HEK293T (cell line): Measurements from ENCODE around the gene TRIM7.

ENCODE experiments used
- CTCF ChIA-PET: fragments of 350-600 bp; formaldehyde crosslinking; extraction: SDS; loops from one replicate; lab custom pipeline; 2021; ENCODE audit warnings: antibody characterized with exemption, inconsistent platforms; lab: Yijun Ruan, JAX
- POLR2A ChIA-PET: fragments of 350-600 bp; formaldehyde crosslinking; extraction: SDS; loops from one replicate; lab custom pipeline; 2020; ENCODE audit warnings: antibody characterized with exemption, inconsistent platforms; lab: Yijun Ruan, JAX
- DNase-seq: peaks from one replicate; pipeline ENCODE4 v3.0.0; 2012; ENCODE audit warnings: mixed read lengths; ENCODE audit errors: extremely low spot score
- ARNT ChIP-seq: fragments of 450-650 bp; IDR thresholded peaks from 2 replicates; pipeline ENCODE4 v1.6.1; 2017; ENCODE audit warnings: mild to moderate bottlenecking
- BHLHE40 ChIP-seq: fragments of 450-650 bp; IDR thresholded peaks from 2 replicates; pipeline ENCODE4 v1.6.1; 2016; ENCODE audit warnings: mild to moderate bottlenecking, moderate library complexity, borderline replicate concordance
- CTBP1 ChIP-seq: fragments of 450-650 bp; IDR thresholded peaks from 2 replicates; pipeline ENCODE4 v1.6.1; 2016; ENCODE audit warnings: borderline replicate concordance
- ELF4 ChIP-seq: fragments of 450-650 bp; IDR thresholded peaks from 2 replicates; pipeline ENCODE4 v1.6.1; 2017; ENCODE audit warnings: antibody characterized with exemption
- FOXA1 ChIP-seq: fragments of 450-650 bp; IDR thresholded peaks from 2 replicates; pipeline ENCODE4 v1.6.1; 2016; ENCODE audit warnings: mild to moderate bottlenecking
- FOXK2 ChIP-seq: fragments of 450-650 bp; IDR thresholded peaks from 2 replicates; pipeline ENCODE4 v1.6.1; 2016; ENCODE audit warnings: mild to moderate bottlenecking
- FOXM1 ChIP-seq: fragments of 450-650 bp; IDR thresholded peaks from 2 replicates; pipeline ENCODE4 v1.6.1; 2017; ENCODE audit warnings: mild to moderate bottlenecking, borderline replicate concordance
- HDGF ChIP-seq: fragments of 450-650 bp; IDR thresholded peaks from 2 replicates; pipeline ENCODE4 v1.6.1; 2017; ENCODE audit warnings: antibody characterized with exemption, borderline replicate concordance
- L3MBTL2 ChIP-seq: fragments of 450-650 bp; conservative IDR thresholded peaks from 2 replicates; pipeline ENCODE4 v1.6.1; 2016; ENCODE audit warnings: mild to moderate bottlenecking
- LEF1 ChIP-seq: fragments of 450-650 bp; IDR thresholded peaks from 2 replicates; pipeline ENCODE4 v1.6.1; 2017; ENCODE audit warnings: mild to moderate bottlenecking, borderline replicate concordance
- NFRKB ChIP-seq: fragments of 450-650 bp; IDR thresholded peaks from 2 replicates; pipeline ENCODE4 v1.6.1; 2016; ENCODE audit warnings: mild to moderate bottlenecking, moderate library complexity
- PKNOX1 ChIP-seq: fragments of 450-650 bp; IDR thresholded peaks from 2 replicates; pipeline ENCODE4 v1.6.1; 2016
- SP1 ChIP-seq: fragments of 450-650 bp; IDR thresholded peaks from 2 replicates; pipeline ENCODE4 v1.6.1; 2017
- SUZ12 ChIP-seq: fragments of 450-650 bp; IDR thresholded peaks from 2 replicates; pipeline ENCODE4 v1.6.1; 2016; ENCODE audit warnings: mild to moderate bottlenecking
- TARDBP ChIP-seq: fragments of 450-650 bp; IDR thresholded peaks from 2 replicates; pipeline ENCODE4 v1.6.1; 2016
- ZNF384 ChIP-seq: fragments of 450-650 bp; IDR thresholded peaks from 2 replicates; pipeline ENCODE4 v1.6.1; 2016

Gene TRIM7

DNA sequence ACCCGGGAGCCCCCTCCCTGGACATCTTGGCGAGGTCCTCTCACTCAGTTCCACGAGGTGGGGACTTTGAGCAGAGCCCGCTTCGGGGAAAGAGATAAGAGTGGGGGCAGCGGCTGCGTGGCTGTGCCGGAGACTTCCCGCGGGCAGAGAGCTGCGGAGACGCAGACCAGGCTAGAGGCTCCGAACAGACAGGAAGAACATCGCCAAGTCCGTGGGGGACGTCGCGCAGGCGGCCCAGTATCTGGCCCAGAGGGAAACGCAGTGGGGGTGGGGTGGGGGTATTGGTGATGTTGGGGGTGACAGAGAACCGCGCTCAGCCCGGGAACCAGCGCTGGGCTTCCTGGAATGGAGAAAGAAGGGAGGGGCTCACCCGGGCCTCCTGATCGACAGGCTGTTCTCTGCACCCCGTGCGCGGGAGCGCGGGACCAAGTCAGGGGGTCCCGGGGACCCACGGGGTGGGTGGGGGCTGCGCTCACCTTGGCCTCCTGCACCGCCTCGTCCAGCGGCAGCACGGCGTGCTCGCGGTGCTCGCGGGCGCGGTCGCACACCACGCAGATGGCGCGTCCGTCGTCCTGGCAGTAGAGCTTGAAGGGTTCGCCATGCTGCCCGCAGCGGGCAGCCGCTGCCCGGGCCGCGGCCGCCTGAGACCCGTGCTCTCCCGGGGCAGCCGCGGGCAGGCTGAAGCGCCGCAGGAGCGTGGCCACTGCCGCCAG lies 727 bp downstream of the TRIM7 start:
- ChIA-PET CTCF (interaction anchor here (0.6 to 2.0 kb wide), 6 partner anchors 12 to 53 kb away, joined by 3 to 7 read pairs (median 4); no protein-coding TSS in a partner anchor), POLR2A (interaction anchor here (1.0 to 7.6 kb wide), 9 partner anchors 12 to 41 kb away, joined by 3 to 164 read pairs (median 6); partner anchors contain the start of genes RACK1 and TRIM41)
- TF ChIP-seq L3MBTL2 (peak; percentile 75), ELF4 (no peak)
- DNase-seq = no peak

DNA sequence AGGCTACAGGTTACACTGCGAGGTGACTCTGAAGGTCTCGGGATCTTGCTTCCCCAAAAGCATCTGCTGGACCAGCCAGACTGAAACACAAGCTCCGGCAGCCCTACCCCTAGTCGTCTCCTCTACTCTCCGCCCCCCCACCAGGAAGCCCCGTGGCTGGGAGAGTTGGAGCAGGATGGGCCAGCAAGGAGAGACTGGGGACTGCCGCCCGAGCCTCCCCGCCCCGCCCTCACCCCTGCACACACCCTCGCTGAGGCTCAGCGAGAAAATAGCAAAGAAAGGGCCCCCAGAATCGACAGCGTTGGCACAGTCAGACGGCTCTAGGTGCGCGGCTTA lies 1.3 kb downstream of the TRIM7 start:
- TF ChIP-seq SP1 (no peak), ARNT (no peak), BHLHE40 (no peak), L3MBTL2 (no peak), FOXM1 (no peak), PKNOX1 (no peak), LEF1 (no peak)
- DNase-seq = no peak
- CTCF ChIA-PET = interaction anchor here (0.8 to 2.0 kb wide), 3 partner anchors 13 to 36 kb away, joined by 3 to 7 read pairs (median 5); no protein-coding TSS in a partner anchor
- POLR2A ChIA-PET = interaction anchor here (1.0 to 7.6 kb wide), 4 partner anchors 13 to 35 kb away, joined by 3 to 164 read pairs (median 6); partner anchors contain the start of gene TRIM41

DNA sequence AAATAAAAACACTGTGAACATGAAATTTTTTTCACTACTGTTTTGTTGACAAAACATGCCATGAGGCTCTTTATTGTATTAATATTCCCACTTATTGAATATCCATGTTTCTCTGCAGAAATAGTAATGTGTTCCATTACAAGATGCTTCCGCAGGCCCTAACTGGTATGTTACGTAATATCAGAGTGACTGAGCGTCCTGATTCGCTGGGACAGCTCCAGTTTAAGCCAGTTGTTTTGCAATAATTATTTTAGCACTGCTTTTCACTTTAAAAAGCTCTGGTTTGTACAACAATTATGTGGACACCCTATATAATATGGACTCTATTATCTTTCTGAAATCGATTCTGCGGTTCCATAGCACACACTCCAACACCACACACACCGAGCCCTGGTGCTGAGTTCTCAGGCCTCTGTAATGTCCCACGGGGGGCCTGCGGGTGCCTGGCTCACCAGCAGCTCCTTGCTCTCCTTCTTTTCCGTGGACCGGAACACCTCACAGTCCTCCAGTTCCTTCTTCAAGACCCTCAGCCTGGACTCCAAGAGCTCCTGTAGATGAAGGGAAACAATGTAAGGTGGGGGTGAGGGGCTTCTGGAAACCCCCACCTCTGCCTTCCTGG lies 1.8 kb downstream of the TRIM7 start:
- CTCF ChIA-PET = interaction anchor here (0.7 to 2.0 kb wide), 4 partner anchors 13 to 35 kb away, joined by 3 to 7 read pairs (median 4); no protein-coding TSS in a partner anchor
- no peak for DNase-seq
- POLR2A ChIA-PET = interaction anchor here (1.0 to 7.6 kb wide), 3 partner anchors 13 to 35 kb away, joined by 3 to 164 read pairs (median 3); partner anchors contain the start of gene TRIM41
- TF ChIP-seq SUZ12 (no peak), SP1 (no peak), ELF4 (no peak), FOXA1 (no peak), NFRKB (no peak), CTBP1 (no peak), FOXK2 (no peak), ZNF384 (no peak), LEF1 (no peak), ARNT (no peak), BHLHE40 (no peak), FOXM1 (no peak), L3MBTL2 (no peak), HDGF (no peak), PKNOX1 (no peak), TARDBP (no peak)

DNA sequence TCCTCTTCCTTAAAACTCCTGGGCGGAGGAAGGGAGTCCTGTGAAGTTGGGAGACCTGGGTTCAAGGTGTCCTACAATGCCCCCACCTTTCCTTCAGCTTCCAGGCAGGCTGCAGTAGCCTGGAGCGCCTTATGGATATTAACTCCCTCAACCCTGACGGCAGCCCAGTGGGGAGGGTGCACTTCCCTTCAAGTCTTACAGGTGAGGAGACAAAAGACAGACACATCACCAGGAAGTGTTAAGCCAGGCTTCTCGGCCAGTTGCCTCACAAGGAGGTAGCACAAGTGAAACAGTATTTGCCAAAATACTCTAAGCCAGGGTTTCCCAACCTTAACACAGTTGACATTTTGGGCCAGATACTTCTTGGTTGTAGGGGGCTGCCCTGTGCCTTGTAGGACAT lies 4.2 kb downstream of the TRIM7 start:
- POLR2A ChIA-PET = no interaction called here
- CTCF ChIA-PET = no interaction called here
- no peak for TF ChIP-seq PKNOX1
- DNase-seq = no peak

- DNase-seq = no peak
- ChIA-PET POLR2A (no interaction called here), CTCF (interaction anchor here (0.9 kb wide), 1 partner anchor 10 kb away, joined by 3 read pairs; no protein-coding TSS in a partner anchor)
Measured at GRCh38 chr5:181199881-181200638, 4.9 kb downstream of the TRIM7 start.

More at GRCh38 chr5:181199881-181200638, 4.9 kb downstream of the TRIM7 start:
- TF ChIP-seq SUZ12 = no peak
- no peak for TF ChIP-seq FOXA1
- no peak for TF ChIP-seq BHLHE40
- TF ChIP-seq SP1 = no peak
- TF ChIP-seq L3MBTL2 = no peak
- TF ChIP-seq ZNF384 = no peak
- no peak for TF ChIP-seq LEF1
- no peak for TF ChIP-seq CTBP1
- no peak for TF ChIP-seq PKNOX1
- TF ChIP-seq ARNT = no peak
- no peak for TF ChIP-seq FOXM1
- TF ChIP-seq HDGF = no peak
- no peak for TF ChIP-seq NFRKB
- no peak for TF ChIP-seq TARDBP
- TF ChIP-seq ELF4 = no peak
